GM18507 (cell line): ENCODE results near the gene MPL.

Source experiments
- DNase-seq: peaks from one replicate; pipeline ENCODE4 v3.0.0; 2011; ENCODE audit warnings: low read depth; ENCODE audit not compliant: insufficient read length; ENCODE audit errors: extremely low spot score
- FAIRE-seq: peaks from 2 replicates; lab custom pipeline; 2011; peaks lifted over from hg19 to GRCh38; lab: Jason Lieb, UNC

MPL gene

DNA sequence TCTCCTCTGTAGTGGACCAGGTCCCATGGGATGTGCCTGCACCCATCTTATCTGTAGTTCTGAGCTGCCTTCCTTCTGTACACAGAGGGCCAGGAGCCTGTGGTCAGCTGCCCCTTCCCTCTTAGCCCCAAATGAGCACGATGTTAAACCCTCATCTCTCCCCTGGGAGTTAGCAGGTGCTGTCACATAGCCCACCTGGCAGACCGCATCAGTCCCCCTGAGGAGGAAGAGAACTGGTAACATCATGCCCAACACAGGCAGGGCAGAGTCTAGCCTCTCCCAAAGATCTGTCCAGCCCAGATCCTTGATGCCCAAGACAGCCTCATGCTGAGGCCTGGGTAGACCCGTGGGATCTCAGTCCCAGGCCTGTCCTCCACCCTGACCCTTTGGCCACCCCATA is 32.2 kb upstream of the MPL start:
- FAIRE-seq (no peak), DNase-seq (no peak)

GRCh38 chr1:43305926-43306687 is 31.5 kb upstream of the MPL start:
- no peak for FAIRE-seq

DNA sequence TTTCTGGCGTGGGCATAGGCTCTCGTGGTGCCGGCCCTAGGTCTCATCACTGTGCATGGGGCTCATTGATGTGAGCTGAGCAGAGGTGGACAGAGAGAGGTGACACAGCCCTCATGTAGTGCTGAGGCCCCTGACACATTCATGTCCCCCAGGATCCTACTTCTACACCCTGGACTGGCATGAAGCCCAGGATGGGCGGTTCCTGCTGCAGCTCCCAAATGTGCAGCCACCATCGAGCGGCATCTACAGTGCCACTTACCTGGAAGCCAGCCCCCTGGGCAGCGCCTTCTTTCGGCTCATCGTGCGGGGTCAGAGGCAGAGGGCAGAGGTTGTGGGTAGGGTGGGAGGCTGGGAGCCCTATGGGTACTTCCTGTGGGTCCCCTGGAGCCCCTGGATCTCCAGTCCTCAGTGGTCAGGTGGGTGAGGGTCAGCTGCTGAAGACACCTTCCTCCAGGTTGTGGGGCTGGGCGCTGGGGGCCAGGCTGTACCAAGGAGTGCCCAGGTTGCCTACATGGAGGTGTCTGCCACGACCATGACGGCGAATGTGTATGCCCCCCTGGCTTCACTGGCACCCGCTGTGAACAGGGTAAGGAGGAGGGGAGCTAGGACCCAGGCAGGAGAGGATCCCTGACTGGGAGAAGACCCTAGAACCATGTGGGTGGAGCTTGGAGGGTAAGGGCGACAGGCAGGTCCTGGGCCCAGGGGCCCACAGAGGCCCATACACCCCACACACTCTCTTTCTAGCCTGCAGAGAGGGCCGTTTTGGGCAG is 30.7 kb upstream of the MPL start:
- DNase-seq = no peak
- no peak for FAIRE-seq

More at GRCh38 chr1:43305926-43306687, 31.5 kb upstream of the MPL start:
- no peak for DNase-seq

GRCh38 chr1:43307458-43308158 is 30.0 kb upstream of the MPL start:
- no peak for FAIRE-seq
- DNase-seq = no peak

GRCh38 chr1:43308635-43309404 is 28.8 kb upstream of the MPL start:
- DNase-seq = no peak
- no peak for FAIRE-seq

- DNase-seq (no peak), FAIRE-seq (no peak)
Observed at GRCh38 chr1:43309405-43310025, 28.1 kb upstream of the MPL start.

- FAIRE-seq (no peak), DNase-seq (no peak)
Observed at GRCh38 chr1:43311521-43311920, 26.1 kb upstream of the MPL start.

GRCh38 chr1:43312212-43312623 is 25.4 kb upstream of the MPL start:
- no peak for DNase-seq
- no peak for FAIRE-seq

- no peak for FAIRE-seq
- no peak for DNase-seq
Observed at GRCh38 chr1:43312663-43313515, 24.7 kb upstream of the MPL start.

GRCh38 chr1:43313771-43314170 is 23.8 kb upstream of the MPL start:
- FAIRE-seq = no peak
- no peak for DNase-seq

DNA sequence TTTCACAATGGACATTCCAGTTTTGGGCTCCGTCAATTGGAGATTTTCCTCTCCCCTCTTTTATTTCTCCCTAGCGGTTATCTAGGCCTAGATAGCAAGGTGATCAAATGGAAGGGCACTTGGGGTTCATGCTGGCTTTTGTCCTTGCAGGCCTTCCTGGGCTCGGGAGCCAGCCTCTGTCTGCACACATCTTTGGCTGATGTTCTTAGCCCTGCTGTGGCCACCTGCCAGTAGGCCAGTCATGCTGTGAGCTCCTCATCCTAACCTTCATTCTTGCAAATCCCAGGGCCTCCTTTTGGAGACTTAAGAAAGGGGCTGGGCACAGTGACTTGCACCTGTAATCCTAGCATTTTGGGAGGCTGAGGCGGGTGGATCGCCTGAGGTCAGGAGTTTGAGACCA is 23.4 kb upstream of the MPL start:
- FAIRE-seq = no peak
- DNase-seq = no peak

DNA sequence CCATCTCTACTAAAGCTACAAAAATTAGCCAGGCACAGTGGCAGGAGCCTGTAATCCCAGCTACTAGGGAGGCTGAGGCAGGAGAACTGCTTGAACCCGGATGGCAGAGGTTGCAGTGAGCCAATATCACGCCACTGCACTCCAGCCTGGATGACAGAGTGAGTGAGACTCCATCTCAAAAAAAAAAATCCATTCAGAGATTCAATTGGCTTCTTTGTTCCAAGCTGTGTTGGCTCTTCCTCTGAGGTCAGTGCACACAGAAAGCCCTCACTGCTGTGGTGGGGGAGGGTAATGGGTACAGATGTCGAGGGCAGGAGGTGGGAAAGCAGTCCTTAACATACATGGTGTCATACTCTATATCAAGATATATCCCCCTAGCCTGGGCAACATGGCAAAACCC is 22.1 kb upstream of the MPL start:
- FAIRE-seq (no peak), DNase-seq (no peak)

DNA sequence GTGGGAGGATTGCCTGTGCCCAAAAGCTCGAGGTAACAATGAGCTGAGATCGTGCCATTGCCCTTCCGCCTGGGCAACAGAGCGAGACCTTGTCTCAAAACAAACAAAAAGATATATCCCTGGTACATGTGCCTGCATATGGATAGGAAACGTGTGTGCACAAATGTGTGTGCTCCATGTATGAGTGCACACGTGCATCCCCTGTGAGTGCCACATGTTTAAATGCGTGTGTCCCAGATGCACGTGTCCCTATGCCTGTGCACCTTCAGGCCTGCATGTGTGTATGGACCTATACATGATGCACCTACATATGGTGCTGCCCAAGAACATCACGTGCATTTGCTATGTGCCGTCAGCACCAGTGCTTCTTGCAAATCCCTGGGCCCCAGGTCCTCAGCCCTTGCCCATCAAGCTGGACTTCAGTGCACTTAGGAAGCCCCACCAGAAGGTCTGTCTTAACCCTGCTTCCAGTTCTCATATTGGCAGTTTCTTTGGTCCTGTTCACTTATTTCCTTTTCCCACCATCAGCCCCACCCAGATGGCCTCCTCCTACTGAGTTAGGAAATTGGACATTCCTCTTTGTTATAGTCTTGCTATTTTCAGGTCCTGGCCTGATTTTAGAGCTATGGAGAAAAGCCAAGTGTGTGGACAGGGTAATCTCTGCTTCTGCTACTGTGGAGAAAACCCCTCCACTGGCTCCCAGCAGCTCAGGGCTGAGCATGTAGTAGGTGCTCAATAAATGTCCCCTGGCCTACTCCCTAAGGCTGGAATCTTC is 21.5 kb upstream of the MPL start:
- no peak for FAIRE-seq

DNA sequence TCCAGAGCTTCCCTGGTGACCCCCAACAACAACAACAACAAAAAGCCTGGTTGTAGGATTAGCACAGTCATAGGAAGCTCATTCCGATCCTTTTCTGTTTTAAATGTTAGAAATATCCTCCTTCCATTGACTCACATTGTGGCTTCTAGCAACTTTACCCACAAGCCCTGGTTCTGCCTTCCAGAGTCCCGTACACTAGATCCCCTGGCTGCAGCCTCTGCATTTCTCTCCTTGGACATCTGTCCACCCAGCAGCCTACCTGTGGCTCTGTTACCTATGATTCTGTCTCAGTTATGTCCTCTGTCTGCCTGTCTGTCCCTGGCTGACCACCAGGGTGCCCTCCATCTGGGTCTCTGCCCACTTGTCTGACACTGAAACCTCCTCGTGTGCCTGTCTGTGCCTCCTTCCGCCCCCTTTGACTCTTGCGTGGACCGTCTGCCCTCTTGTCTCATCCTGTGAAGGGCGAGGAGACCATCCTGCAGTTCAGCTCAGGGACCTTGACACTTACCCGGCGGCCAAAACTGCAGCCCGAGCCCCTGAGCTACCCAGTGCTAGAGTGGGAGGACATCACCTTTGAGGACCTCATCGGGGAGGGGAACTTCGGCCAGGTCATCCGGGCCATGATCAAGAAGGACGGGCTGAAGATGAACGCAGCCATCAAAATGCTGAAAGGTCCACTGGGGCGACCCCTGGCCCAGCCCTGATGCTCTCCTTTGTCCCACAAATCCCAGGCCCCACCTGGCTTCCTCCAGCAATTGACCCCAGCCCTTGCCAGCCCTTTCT is 20.7 kb upstream of the MPL start:
- DNase-seq = no peak
- FAIRE-seq = no peak

More for the DNA sequence above, 21.5 kb upstream of the MPL start:
- DNase-seq = no peak

- no peak for FAIRE-seq
Observed at GRCh38 chr1:43317817-43318471, 19.7 kb upstream of the MPL start.

DNA sequence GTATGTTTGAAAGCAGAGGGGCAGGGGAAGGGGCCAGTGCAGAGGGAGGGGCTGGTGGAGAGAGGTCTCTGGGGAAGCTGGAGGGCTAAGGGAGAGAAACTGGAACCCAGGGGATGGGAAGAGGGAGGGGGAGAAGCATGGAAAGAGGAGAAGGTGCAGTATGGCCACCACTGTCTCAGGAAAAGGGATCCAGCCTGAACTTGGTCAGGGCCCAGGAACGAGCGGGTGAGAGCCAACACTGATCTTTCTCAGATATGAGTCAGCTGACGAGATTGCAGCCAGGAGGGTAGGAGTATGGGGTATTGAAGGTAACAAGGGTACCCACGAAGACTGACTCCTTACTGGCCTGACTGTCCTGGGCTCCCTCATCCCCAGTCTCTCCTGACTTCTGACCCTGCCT is 18.8 kb upstream of the MPL start:
- FAIRE-seq (no peak), DNase-seq (no peak)

More at GRCh38 chr1:43317817-43318471, 19.7 kb upstream of the MPL start:
- DNase-seq = no peak
